NT2/D1 (cell line): ENCODE measurements around the gene CDCP1.
A peak's percentile ranks its signal among the peaks of the same experiment; 100 is the strongest.

Source experiments
- DNase-seq: peaks from one replicate; pipeline ENCODE4 v3.0.0-alpha.2; 2011; ENCODE audit warnings: low read depth, low spot score
- H3K27me3 ChIP-seq: 2 replicates; pipeline ENCODE4 v1.6.0; 2011; ENCODE audit warnings: mild to moderate bottlenecking; ENCODE audit not compliant: insufficient read length, insufficient read depth
- H3K36me3 ChIP-seq: 2 replicates; pipeline ENCODE4 v1.6.1; 2011; ENCODE audit warnings: mild to moderate bottlenecking, low read length, mixed read lengths; ENCODE audit not compliant: insufficient read depth, insufficient read length
- H3K4me1 ChIP-seq: 2 replicates; pipeline ENCODE4 v1.5.1; 2011; ENCODE audit not compliant: insufficient read depth, insufficient read length
- H3K4me3 ChIP-seq: 2 replicates; pipeline ENCODE4 v1.5.1; 2011; ENCODE audit warnings: low read depth; ENCODE audit not compliant: insufficient read length
- H3K9ac ChIP-seq: 2 replicates; pipeline ENCODE4 v1.6.0; 2011; ENCODE audit warnings: low read depth; ENCODE audit not compliant: insufficient read length
- H3K9me3 ChIP-seq: 2 replicates; pipeline ENCODE4 v1.5.1; 2011; ENCODE audit warnings: mild to moderate bottlenecking, low read length; ENCODE audit not compliant: insufficient read depth
- SUZ12 ChIP-seq: IDR thresholded peaks from 2 replicates; pipeline ENCODE4 v1.6.1; 2011; ENCODE audit not compliant: insufficient read length, insufficient read depth; ENCODE audit errors: extremely low read depth
- YY1 ChIP-seq: IDR thresholded peaks from 2 replicates; pipeline ENCODE4 v1.6.1; 2011; ENCODE audit not compliant: insufficient read length, insufficient read depth
- ZNF274 ChIP-seq: IDR thresholded peaks from 2 replicates; pipeline ENCODE4 v1.6.1; 2011; ENCODE audit warnings: mild to moderate bottlenecking, low read depth, low read length

Gene CDCP1

DNA sequence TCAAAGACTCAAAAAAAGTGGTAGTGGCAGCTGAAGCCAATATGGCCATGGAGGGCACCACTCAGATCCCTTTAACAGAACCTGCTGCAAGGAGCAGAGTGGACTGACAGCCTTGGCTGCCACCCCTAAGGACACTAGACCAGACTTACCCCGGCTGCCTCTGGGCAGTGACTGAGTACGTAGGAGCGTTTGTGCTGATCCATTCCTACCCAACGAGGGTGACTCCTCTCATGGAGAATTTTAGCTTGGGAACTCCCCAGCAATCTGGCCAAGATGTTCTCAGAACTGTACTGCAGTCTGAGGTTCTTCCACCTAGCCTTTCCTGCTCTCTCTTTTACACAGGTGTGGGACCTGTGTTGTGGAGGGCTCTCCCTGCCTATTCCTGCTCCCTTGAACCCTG lies 97.9 kb downstream of the CDCP1 start:
- Histone ChIP-seq H3K4me3 (no peak overlapping the region), H3K9me3 (no peaks in the 10 kb centered on the region), H3K27me3 (peaks cover 3% of the 10 kb centered on the region), H3K4me1 (peaks cover 2% of the 10 kb centered on the region), H3K36me3 (no peaks in the 10 kb centered on the region), H3K9ac (no peak overlapping the region)
- no peak for DNase-seq
- TF ChIP-seq ZNF274 (no peak), SUZ12 (no peak)

DNA sequence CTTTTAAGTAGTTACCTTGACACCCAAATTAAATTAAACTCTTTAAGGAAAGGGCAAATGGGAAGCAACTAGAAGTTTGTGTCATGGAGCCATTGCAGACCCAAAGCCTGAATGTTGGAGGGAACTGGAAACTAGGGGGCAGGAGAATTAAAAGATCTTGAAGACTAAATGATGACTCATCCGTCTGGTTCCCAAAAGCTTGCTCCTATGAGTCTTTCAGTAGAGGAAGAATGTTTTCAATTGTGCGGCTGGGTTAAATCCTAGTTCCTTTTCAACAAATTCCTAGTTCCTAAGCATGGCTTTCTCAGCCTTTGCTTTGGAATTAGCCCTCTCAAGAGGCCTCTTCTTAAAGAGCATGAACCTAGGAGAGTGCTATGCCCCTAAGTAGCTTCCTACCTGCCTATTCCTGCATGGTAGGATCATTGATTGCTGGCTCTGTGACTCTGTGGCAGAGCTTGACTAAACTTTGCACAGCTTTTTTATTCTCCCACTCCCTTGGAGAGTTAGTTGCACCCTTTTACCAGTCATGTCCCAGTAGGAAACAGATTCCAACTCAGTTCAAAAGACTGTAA lies 102.4 kb downstream of the CDCP1 start:
- Histone ChIP-seq H3K4me3 (no peak overlapping the region), H3K9ac (no peak overlapping the region), H3K9me3 (no peaks in the 10 kb centered on the region), H3K27me3 (no peaks in the 10 kb centered on the region), H3K4me1 (peaks cover 2% of the 10 kb centered on the region), H3K36me3 (no peaks in the 10 kb centered on the region)
- TF ChIP-seq ZNF274 (no peak), SUZ12 (no peak), YY1 (no peak)
- no peak for DNase-seq

DNA sequence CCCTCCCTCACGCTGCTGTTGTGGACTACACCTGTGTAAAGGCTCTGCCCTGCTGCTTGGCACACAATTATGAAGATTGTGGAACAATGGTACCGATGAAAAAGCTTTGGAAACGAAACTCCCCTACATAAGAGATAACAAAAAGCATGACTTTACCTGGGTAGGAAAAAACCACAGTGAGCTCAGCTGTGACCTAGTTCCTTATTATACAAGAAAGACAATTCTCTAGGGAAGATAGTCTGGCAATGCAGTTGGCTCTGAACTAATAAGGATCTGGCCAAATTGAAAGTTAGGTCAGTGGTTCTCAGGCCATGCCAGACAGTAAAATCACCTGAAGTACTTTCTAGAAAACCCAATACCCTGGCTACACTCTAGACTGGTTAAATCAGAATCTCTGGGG lies 104.0 kb downstream of the CDCP1 start:
- Histone ChIP-seq H3K27me3 (peaks cover under 1% of the 10 kb centered on the region), H3K36me3 (no peaks in the 10 kb centered on the region), H3K9ac (no peak overlapping the region), H3K9me3 (no peaks in the 10 kb centered on the region), H3K4me1 (peaks cover 2% of the 10 kb centered on the region), H3K4me3 (no peak overlapping the region)
- TF ChIP-seq YY1 (no peak), SUZ12 (no peak), ZNF274 (no peak)
- DNase-seq = no peak

DNA sequence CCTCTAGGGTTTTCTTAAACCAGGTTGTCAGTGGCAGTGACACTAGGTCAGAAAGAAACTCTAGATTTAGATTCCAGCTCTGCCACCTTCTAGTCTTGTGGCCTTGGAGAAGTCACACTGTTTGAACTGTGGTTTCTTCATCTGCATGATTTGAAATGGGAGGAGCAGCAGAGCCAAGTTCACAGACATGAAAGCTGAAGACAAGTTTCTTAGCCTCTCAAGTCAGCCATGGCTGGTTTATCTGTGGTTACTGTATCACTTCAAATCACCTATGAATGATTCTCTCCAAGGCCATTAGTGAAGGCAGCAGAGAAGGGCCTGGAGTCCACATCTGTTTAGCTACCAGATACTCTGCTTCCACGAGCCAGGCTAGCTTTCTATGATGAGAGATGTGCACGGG lies 104.5 kb downstream of the CDCP1 start:
- TF ChIP-seq SUZ12 (no peak), ZNF274 (no peak), YY1 (no peak)
- H3K9me3 ChIP-seq = no peaks in the 10 kb centered on the region
- peaks cover 2% of the 10 kb centered on the region for H3K4me1 ChIP-seq
- H3K9ac ChIP-seq = no peak overlapping the region
- no peak overlapping the region for H3K4me3 ChIP-seq
- no peaks in the 10 kb centered on the region for H3K36me3 ChIP-seq
- DNase-seq = no peak
- peaks cover 5% of the 10 kb centered on the region for H3K27me3 ChIP-seq

DNA sequence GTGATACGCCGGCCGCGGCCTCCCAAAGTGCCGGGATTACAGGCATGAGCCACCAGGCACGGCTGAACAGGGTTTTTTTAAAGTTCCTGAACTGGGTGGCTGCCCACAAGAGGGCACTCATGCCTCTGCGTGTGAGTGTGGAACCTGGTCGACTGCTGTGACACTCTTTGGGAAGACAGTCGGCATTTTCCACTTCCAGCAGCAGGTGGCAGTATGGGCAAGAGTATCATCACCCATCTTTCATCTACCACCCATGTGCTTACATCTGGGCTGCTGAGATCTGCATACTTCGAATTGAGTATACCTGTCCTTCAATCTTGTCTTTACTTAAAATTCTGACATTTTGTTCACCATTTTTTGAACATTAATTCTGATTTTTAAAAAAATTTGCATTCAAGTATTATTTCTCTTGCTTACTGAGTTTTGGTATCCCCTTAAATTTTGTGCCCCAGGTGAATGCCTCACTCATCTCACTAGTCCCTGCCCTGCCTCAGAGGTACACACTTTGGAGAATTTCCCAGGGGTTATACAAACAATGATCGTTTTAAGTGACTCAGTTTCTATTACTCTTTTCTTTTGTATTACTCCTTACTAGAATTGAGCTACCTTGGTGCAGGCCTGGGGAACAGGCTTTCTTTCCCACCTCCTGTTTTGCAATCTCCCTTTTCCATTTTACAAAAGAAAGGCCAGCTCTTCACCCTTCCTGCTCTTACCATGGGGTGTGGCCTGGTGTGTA lies 108.3 kb downstream of the CDCP1 start:
- peak; percentile 94 for DNase-seq
- H3K27me3 ChIP-seq = peaks cover 34% of the 10 kb centered on the region
- H3K9me3 ChIP-seq = no peaks in the 10 kb centered on the region
- no peak overlapping the region for H3K4me3 ChIP-seq
- H3K9ac ChIP-seq = no peak overlapping the region
- peaks cover 6% of the 10 kb centered on the region for H3K4me1 ChIP-seq
- TF ChIP-seq SUZ12 = no peak
- no peak for TF ChIP-seq ZNF274
- no peak for TF ChIP-seq YY1
- H3K36me3 ChIP-seq = no peaks in the 10 kb centered on the region

DNA sequence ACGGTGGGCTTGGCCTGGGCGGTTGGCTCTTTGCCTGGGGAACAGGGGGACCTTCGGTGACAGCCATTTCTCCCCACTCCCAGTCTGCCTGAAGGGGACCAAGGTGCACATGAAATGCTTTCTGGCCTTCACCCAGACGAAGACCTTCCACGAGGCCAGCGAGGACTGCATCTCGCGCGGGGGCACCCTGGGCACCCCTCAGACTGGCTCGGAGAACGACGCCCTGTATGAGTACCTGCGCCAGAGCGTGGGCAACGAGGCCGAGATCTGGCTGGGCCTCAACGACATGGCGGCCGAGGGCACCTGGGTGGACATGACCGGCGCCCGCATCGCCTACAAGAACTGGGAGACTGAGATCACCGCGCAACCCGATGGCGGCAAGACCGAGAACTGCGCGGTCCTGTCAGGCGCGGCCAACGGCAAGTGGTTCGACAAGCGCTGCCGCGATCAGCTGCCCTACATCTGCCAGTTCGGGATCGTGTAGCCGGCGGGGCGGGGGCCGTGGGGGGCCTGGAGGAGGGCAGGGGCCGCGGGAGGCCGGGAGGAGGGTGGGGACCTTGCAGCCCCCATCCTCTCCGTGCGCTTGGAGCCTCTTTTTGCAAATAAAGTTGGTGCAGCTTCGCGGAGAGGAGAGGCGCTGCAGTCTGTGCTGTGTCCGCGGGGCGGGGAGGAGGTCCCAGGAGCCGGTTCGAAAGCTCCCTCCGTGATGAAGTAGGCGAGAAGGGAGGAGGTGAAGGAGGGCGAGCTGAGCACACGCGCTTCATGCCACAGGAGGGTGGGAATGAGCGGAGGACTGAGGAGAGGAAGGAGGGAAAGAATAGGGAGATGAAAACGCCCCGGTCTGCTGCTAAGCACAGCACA lies 110.5 kb downstream of the CDCP1 start:
- H3K36me3 ChIP-seq = no peaks in the 10 kb centered on the region
- peaks cover 6% of the 10 kb centered on the region for H3K4me1 ChIP-seq
- TF ChIP-seq SUZ12 = no peak
- TF ChIP-seq YY1 = no peak
- no peak for TF ChIP-seq ZNF274
- no peaks in the 10 kb centered on the region for H3K9me3 ChIP-seq
- H3K4me3 ChIP-seq = no peak overlapping the region
- no peak for DNase-seq
- H3K27me3 ChIP-seq = peaks cover 34% of the 10 kb centered on the region
- H3K9ac ChIP-seq = peak overlapping the region; percentile 13

DNA sequence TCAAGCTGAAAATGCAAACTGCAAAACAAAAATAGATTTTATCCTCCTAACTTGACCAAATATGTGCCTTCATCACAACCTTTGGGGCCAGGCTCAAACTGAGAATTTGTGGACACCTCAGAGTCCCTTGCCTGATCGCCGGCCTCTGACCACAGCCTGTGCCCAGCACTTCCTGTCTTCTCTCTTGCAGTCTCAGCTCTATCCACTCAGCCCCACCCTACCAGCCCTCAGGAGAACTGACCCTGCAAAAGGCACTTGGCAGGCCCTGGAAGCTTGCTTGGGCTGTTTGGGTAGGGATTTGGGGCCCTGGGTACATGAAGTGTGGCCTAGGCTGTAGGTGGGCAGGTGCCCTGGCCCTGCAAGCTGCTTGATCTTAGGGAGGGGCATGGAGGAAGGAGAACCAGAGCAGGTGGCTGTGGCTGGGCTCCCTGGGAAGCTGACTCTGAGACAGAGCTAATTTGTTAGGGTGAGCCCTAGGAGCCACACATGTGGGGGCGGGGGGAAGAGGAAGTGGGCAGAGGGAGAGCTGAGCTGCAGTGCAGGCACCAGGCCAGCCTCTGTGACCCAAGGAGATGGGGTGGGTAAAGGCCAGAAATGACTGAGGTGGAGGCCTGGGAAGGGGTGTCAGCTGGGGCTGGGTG lies 111.4 kb downstream of the CDCP1 start:
- Histone ChIP-seq H3K4me1 (peaks cover 12% of the 10 kb centered on the region), H3K9ac (no peak overlapping the region), H3K27me3 (peaks cover 34% of the 10 kb centered on the region), H3K4me3 (no peak overlapping the region), H3K9me3 (no peaks in the 10 kb centered on the region), H3K36me3 (no peaks in the 10 kb centered on the region)
- no peak for TF ChIP-seq SUZ12
- TF ChIP-seq ZNF274 = no peak
- TF ChIP-seq YY1 = no peak
- DNase-seq = no peak
